Left ventricle myocardium inferior (tissue), 1 donor: ENCODE data around the gene LSM10. TPM values are rescaled to one million over a fixed set of nuclear protein-coding genes. Genes with fewer than 3 reads are reported as not detected.

Experiments
- DNase-seq: peaks from one replicate; pipeline ENCODE4 v3.0.0-alpha.2; 2020
- H3K27ac ChIP-seq: fragments of 200-600 bp; replicated peaks from 2 replicates; pipeline ENCODE4 v1.8.0; 2021
- H3K27me3 ChIP-seq: fragments of 200-600 bp; 2 replicates; pipeline ENCODE4 v1.8.0; 2021; ENCODE audit warnings: low read depth
- H3K36me3 ChIP-seq: fragments of 200-600 bp; 2 replicates; pipeline ENCODE4 v1.8.0; 2021
- H3K4me1 ChIP-seq: fragments of 200-600 bp; 2 replicates; pipeline ENCODE4 v1.8.0; 2021
- H3K4me3 ChIP-seq: fragments of 200-600 bp; 2 replicates; pipeline ENCODE4 v1.8.0; 2021; ENCODE audit warnings: mild to moderate bottlenecking, moderate library complexity
- H3K9me3 ChIP-seq: fragments of 200-600 bp; replicated peaks from 2 replicates; pipeline ENCODE4 v1.8.0; 2021
- intact Hi-C: fragments of 100-400 bp; cut with micrococcal nuclease; formaldehyde crosslinking; loops from one replicate; pipeline ENCODE4 v1.11.0; 2022
- total RNA-seq: library from RNA; stranded (reverse); fragmentation: NEBNext Ultra II Directional; extraction: Animal tissue kit (Norgen Biotek cat#: 25700); gene quantifications from one replicate; pipeline ENCODE4 v1.2.1, GENCODE V29; 2021
- TF ChIP-seq, protein P1 (sequence below): fragments of 200-600 bp; IDR thresholded peaks from 2 replicates; pipeline ENCODE4 v1.8.0; 2021; ENCODE audit warnings: antibody characterized with exemption, mild to moderate bottlenecking, borderline replicate concordance
- donor health status: DM: no; HTN: yes; CAD: no; lungs with severe emphysema.

Gene LSM10
- total RNA-seq, 1 donor from 2014 or later = 53.6 TPM

DNA sequence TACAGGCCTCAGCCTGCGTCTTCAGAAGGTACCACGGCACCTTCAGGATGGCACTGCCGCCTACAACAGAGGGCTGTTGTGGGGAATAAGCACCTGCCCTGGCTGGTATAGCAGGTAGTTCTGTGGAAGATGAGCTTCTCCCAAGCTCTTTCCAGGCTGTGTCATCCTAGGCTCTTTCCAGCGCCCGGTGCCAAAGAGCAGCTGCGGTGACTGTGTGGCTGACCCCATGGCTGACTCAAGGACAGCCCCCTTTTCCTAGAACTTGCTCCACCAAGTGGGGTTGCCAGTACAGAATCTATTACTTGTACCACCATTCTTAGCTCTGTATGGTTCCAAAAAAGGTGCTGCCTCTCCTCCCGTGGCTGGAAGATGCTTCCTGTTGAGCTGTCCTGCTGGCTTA lies 52.4 kb downstream of the LSM10 start:
- Histone ChIP-seq H3K4me3 (no peak overlapping the region), H3K27ac (no peak overlapping the region), H3K27me3 (no peaks in the 10 kb centered on the region), H3K36me3 (peaks cover 73% of the 10 kb centered on the region), H3K9me3 (no peaks in the 10 kb centered on the region), H3K4me1 (peaks cover 22% of the 10 kb centered on the region)
- no peak for DNase-seq
- TF ChIP-seq, protein P1, sequence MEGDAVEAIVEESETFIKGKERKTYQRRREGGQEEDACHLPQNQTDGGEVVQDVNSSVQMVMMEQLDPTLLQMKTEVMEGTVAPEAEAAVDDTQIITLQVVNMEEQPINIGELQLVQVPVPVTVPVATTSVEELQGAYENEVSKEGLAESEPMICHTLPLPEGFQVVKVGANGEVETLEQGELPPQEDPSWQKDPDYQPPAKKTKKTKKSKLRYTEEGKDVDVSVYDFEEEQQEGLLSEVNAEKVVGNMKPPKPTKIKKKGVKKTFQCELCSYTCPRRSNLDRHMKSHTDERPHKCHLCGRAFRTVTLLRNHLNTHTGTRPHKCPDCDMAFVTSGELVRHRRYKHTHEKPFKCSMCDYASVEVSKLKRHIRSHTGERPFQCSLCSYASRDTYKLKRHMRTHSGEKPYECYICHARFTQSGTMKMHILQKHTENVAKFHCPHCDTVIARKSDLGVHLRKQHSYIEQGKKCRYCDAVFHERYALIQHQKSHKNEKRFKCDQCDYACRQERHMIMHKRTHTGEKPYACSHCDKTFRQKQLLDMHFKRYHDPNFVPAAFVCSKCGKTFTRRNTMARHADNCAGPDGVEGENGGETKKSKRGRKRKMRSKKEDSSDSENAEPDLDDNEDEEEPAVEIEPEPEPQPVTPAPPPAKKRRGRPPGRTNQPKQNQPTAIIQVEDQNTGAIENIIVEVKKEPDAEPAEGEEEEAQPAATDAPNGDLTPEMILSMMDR = no peak
- intact Hi-C loops = no loop called here

DNA sequence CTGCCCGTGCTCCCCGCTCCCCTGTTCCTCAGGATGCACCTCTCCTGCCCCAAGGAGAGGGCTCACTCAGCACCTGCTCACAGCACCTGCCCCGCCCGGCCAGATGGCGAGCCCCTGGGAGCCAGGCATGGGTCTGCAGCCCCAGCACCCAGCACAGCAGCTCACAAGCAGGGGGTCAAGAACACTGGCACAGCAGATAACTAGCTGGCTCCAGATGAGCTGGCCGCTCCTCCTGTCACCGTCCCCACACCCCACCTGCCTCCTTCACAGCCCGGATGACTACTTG lies 53.4 kb downstream of the LSM10 start:
- DNase-seq = no peak
- Histone ChIP-seq H3K4me3 (no peak overlapping the region), H3K36me3 (peaks cover 73% of the 10 kb centered on the region), H3K27ac (no peak overlapping the region), H3K9me3 (no peaks in the 10 kb centered on the region), H3K4me1 (peaks cover 22% of the 10 kb centered on the region), H3K27me3 (no peaks in the 10 kb centered on the region)
- intact Hi-C loops = no loop called here
- TF ChIP-seq, protein P1 = no peak

DNA sequence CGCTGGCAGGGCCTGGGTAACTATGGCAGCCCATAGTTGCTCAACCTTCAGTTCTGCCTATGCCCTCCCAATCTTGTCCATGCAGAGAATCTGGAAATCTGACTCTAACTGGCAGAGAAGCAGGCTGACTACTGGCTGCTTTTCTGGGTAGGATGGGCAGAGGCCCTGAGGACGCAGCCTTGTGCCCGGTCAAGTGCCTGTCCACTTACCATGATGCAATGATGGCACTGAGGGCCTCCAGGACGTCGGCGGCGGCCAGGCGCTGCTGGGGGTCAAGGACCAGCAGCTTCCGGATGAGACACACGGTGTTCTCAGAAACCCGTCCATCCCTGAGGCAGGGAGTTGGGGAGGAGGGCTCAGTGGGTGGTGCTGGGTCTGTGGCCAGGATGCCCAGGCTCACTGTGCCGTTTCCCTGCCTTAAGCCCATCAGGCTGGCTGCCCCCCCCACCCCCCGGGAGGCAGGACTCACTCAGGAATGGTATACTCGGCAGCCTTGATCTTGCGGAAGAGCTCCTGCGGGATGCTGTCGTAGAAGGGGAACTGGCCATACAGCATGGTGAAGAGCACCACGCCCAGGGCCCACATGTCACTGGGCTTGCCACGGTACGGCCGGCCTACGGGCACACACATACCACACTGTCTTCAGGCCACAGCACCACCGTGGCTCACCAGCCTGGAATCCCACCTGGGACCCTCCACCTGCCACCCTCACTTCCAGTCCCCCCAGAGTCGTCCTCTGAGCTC lies 53.9 kb downstream of the LSM10 start:
- peaks cover 22% of the 10 kb centered on the region for H3K4me1 ChIP-seq
- no peaks in the 10 kb centered on the region for H3K27me3 ChIP-seq
- H3K4me3 ChIP-seq = no peak overlapping the region
- H3K27ac ChIP-seq = peak overlapping the region; percentile 51
- no peaks in the 10 kb centered on the region for H3K9me3 ChIP-seq
- no peak for DNase-seq
- TF ChIP-seq, protein P1 = no peak
- intact Hi-C loops = no loop called here
- H3K36me3 ChIP-seq = peaks cover 72% of the 10 kb centered on the region

Other genes with a start within 250 kb of the LSM10 start
- 54.6 TPM for gene TRAPPC3, start 248.4 kb downstream of the LSM10 start, total RNA-seq
- gene MAP7D1, start 241.7 kb downstream of the LSM10 start, total RNA-seq = 363 TPM
- 59.0 TPM for gene THRAP3, start 173.5 kb downstream of the LSM10 start, total RNA-seq
- gene SH3D21, start 91.5 kb downstream of the LSM10 start, total RNA-seq = 1.9 TPM
- 10.6 TPM for gene EVA1B, start 74.3 kb downstream of the LSM10 start, total RNA-seq
- gene STK40, start 12.0 kb downstream of the LSM10 start, total RNA-seq = 69.8 TPM
- gene OSCP1, start 52.5 kb upstream of the LSM10 start, total RNA-seq = 7.1 TPM
- 108 TPM for gene MRPS15, start 66.5 kb upstream of the LSM10 start, total RNA-seq
- gene CSF3R, start 85.0 kb upstream of the LSM10 start, total RNA-seq = 3.8 TPM